Adrenal gland (tissue), 5 donors: ENCODE measurements around the gene IGFBP1.

Experiments
- CTCF ChIP-seq, 6 experiments: fragments of 450-650 bp in 4 of 6; fragments of 200-600 bp in 2 of 6; sonication (generic) in 1 of 6; IDR thresholded peaks; 1 replicate in 5 of 6; 2 replicates in 1 of 6; pipeline versions ENCODE4 v1.5.1 to v1.8.0; 2016 to 2021; ENCODE audit warnings: antibody characterized with exemption in 6 of 6, mild to moderate bottlenecking in 2 of 6, moderate library complexity in 1 of 6
- POLR2A ChIP-seq, 2 donors: fragments of 450-650 bp; IDR thresholded peaks; one replicate each; pipeline ENCODE4 v1.6.1; 2017; ENCODE audit warnings: antibody characterized with exemption in 2 of 2, mild to moderate bottlenecking in 2 of 2, moderate library complexity in 1 of 2
- donor health status: DM: no; HTN: no; CAD: no.

DNA sequence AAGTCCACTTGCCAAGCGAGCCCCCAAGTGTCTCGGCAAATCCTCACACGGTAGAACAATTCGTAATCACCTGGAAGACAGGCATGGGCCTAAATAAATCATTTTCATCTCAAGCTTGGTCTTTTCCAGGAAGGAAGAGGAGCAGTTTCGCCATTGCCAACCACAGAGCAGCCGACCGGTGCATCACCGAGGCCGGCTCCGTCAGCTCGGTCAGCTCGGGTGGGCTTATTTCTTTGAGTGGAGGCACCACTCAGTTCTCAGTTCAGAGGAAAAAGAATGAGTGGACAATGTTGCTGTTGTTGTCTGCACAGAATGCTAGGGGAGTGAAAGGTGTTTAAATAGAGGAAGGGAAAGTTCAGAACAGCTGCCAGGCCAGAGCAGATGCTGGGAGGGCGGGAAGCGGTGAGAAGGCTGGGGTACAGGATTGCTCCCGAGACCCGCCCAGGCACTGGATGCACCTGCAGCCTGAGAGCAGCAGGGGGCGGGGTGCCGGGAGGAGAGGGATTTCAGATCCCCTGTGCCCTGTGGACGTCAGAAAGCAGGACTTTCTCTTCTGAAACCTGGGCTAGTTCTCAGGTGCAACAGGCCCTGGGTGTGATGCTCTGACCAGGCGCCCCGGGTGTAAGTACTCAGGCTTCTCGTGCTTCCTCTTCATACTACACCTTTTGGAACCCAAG lies 50.5 kb downstream of the IGFBP1 start:
- peak in 1 of 6 experiments; percentile 12 for TF ChIP-seq CTCF (IDR thresholded peaks at IDR 0.05)
- no peak for TF ChIP-seq POLR2A (IDR thresholded peaks at IDR 0.05)
